Measurements from ENCODE around the gene MAP2K7.
A peak's percentile ranks its signal among the peaks of the same experiment; 100 is the strongest.

The MAP2K7 gene

GRCh38 chr19:7902796-7903243 lies 857 bp upstream of the MAP2K7 start:
- H3K4me1 ChIP-seq (ENCODE audit: control insufficient read depth, insufficient read depth, low read length, unreplicated experiment), result peaks cover 12% of the 10 kb centered on the region
- no peaks in the 10 kb centered on the region for H3K27me3 ChIP-seq (ENCODE audit: insufficient read depth, low read length)
- peak overlapping the region; percentile 85 for H3K4me3 ChIP-seq (ENCODE audit: low read depth, low read length)
- peaks cover 29% of the 10 kb centered on the region for H3K79me2 ChIP-seq (ENCODE audit: control insufficient read depth, insufficient read depth, low read length, unreplicated experiment)
- no peak overlapping the region for H3K27ac ChIP-seq (ENCODE audit: low read depth, low read length)
- no peak overlapping the region for H2AFZ ChIP-seq (ENCODE audit: low read length, unreplicated experiment)
- no peaks in the 10 kb centered on the region for H3K36me3 ChIP-seq (ENCODE audit: insufficient read depth, low read length)

GRCh38 chr19:7904074-7905020 lies 670 bp downstream of the MAP2K7 start:
- no peak overlapping the region for H2AFZ ChIP-seq (ENCODE audit: low read length, unreplicated experiment)
- peaks cover 12% of the 10 kb centered on the region for H3K4me1 ChIP-seq (ENCODE audit: control insufficient read depth, insufficient read depth, low read length, unreplicated experiment)
- peak overlapping the region; percentile 16; the same call in 1 of the 2 replicates for H3K27ac ChIP-seq (ENCODE audit: low read depth, low read length)
- peak overlapping the region; percentile 94 for H3K4me3 ChIP-seq (ENCODE audit: low read depth, low read length)
- no peaks in the 10 kb centered on the region for H3K27me3 ChIP-seq (ENCODE audit: insufficient read depth, low read length)
- H3K79me2 ChIP-seq (ENCODE audit: control insufficient read depth, insufficient read depth, low read length, unreplicated experiment), result peaks cover 29% of the 10 kb centered on the region
- H3K36me3 ChIP-seq (ENCODE audit: insufficient read depth, low read length), result no peaks in the 10 kb centered on the region

DNA sequence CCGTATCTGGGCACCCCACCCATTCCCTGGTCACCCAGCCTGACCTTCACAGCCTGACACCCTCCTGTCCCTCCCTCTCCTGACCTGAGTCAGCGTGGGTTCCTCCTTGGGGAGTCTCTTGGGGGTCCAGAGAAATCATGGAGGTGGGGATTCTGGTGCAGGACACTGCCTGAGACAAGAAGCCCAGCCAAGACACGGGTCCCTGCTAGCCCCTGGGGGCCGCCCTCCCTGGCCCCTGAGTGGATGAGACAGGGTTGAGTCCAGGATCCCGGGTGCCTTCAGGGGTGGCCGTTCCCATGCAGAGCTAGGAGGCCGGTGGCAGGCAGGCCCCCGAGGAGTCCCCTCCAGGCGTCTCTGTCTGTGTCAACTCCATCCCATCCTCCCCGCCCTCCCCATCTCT lies 1.6 kb downstream of the MAP2K7 start:
- no peak overlapping the region for H3K27ac ChIP-seq (ENCODE audit: low read depth, low read length)

DNA sequence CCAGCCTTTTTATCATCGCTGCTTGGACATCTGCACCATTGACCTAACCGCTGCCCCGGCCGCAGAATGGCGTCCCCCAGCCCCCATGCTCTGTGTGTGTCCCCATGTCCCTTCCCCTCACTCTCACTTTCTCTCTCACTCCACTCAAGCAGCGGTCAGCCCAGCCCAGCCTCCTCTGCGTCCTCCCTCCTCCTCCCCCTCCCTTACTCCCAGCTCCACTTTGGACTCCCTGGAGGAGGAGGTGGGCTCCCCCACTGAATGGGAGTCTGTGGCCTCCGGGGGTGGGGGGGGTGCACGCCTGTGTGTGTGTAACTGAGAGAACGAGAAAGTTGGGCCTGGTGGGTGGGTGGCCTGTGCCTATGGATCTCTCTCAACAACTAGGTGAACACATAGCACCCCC lies 2.2 kb downstream of the MAP2K7 start:
- no peak overlapping the region for H3K27ac ChIP-seq (ENCODE audit: low read depth, low read length)
- no peaks in the 10 kb centered on the region for H3K27me3 ChIP-seq (ENCODE audit: insufficient read depth, low read length)
- no peaks in the 10 kb centered on the region for H3K36me3 ChIP-seq (ENCODE audit: insufficient read depth, low read length)
- peaks cover 29% of the 10 kb centered on the region for H3K79me2 ChIP-seq (ENCODE audit: control insufficient read depth, insufficient read depth, low read length, unreplicated experiment)
- no peak overlapping the region for H2AFZ ChIP-seq (ENCODE audit: low read length, unreplicated experiment)
- H3K4me3 ChIP-seq (ENCODE audit: low read depth, low read length), result no peak overlapping the region; the same call in 1 of the 2 replicates
- peaks cover 12% of the 10 kb centered on the region for H3K4me1 ChIP-seq (ENCODE audit: control insufficient read depth, insufficient read depth, low read length, unreplicated experiment)

More for the DNA sequence above, 1.6 kb downstream of the MAP2K7 start:
- Histone ChIP-seq H3K4me3 (ENCODE audit: low read depth, low read length) (peak overlapping the region; percentile 94; the same call in 1 of the 2 replicates), H2AFZ (ENCODE audit: low read length, unreplicated experiment) (no peak overlapping the region), H3K79me2 (ENCODE audit: control insufficient read depth, insufficient read depth, low read length, unreplicated experiment) (peaks cover 29% of the 10 kb centered on the region), H3K27me3 (ENCODE audit: insufficient read depth, low read length) (no peaks in the 10 kb centered on the region), H3K4me1 (ENCODE audit: control insufficient read depth, insufficient read depth, low read length, unreplicated experiment) (peaks cover 12% of the 10 kb centered on the region), H3K36me3 (ENCODE audit: insufficient read depth, low read length) (no peaks in the 10 kb centered on the region)

DNA sequence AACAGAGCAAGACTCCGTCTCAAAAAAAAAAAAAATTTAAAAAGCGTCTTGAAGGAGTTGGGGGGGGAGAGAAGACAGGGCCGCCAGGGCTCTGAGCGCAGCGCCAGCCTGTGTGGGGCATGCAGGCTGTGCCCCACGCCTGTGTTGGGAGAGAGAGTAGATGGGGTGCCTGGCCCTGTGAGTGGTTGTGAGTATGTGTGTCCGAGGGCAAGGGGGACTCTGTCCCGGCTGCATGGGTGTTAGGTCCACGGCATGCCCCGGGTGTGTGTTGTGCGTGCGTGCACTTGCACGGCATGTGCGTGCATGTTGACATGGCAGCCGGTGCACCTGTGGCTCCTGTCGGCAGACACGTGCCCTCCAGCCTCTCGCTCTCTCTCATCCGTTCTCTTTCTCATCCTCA lies 3.4 kb downstream of the MAP2K7 start:
- no peak overlapping the region for H2AFZ ChIP-seq (ENCODE audit: low read length, unreplicated experiment)
- no peak overlapping the region for H3K4me3 ChIP-seq (ENCODE audit: low read depth, low read length)
- peaks cover 12% of the 10 kb centered on the region for H3K4me1 ChIP-seq (ENCODE audit: control insufficient read depth, insufficient read depth, low read length, unreplicated experiment)
- no peak overlapping the region for H3K27ac ChIP-seq (ENCODE audit: low read depth, low read length)
- peaks cover 29% of the 10 kb centered on the region for H3K79me2 ChIP-seq (ENCODE audit: control insufficient read depth, insufficient read depth, low read length, unreplicated experiment)
- no peaks in the 10 kb centered on the region for H3K27me3 ChIP-seq (ENCODE audit: insufficient read depth, low read length)
- no peaks in the 10 kb centered on the region for H3K36me3 ChIP-seq (ENCODE audit: insufficient read depth, low read length)

- Histone ChIP-seq H3K4me3 (ENCODE audit: low read depth, low read length) (no peak overlapping the region), H3K79me2 (ENCODE audit: control insufficient read depth, insufficient read depth, low read length, unreplicated experiment) (peaks cover 28% of the 10 kb centered on the region), H3K36me3 (ENCODE audit: insufficient read depth, low read length) (no peaks in the 10 kb centered on the region), H3K27me3 (ENCODE audit: insufficient read depth, low read length) (no peaks in the 10 kb centered on the region), H2AFZ (ENCODE audit: low read length, unreplicated experiment) (no peak overlapping the region), H3K27ac (ENCODE audit: low read depth, low read length) (no peak overlapping the region), H3K4me1 (ENCODE audit: control insufficient read depth, insufficient read depth, low read length, unreplicated experiment) (peaks cover 9% of the 10 kb centered on the region)
Measured at GRCh38 chr19:7907544-7907943, 3.9 kb downstream of the MAP2K7 start.

DNA sequence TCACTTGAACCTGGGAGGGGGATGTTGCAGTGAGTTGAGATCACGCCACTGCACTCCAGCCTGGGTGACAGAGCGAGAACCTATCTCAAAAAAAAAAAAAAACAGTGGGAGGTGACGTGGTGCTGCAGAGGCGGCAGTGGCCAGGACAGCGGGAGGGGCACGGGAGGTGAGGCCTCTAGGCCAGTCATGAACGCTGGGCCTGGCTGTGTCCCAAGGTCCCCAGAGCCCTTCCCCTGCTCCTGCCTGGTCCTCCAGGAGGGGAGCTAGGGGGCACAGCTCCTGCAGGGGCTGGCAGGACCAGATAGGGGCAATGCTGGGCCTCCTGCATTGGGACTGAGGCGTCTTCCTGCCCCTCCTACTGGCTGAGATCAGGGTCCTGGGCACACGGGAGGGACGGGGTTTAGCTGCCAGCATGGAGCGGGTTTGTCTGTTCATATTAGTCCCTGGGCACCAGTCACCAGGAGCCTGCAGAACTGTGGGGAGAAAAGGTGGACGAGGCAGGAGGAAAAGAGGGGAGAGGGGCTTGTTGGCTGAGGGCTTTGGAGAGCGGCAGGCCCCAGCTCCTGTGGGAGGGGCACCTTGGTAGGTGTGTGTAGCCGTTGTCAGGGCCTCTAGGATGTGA lies 4.5 kb downstream of the MAP2K7 start:
- H3K36me3 ChIP-seq (ENCODE audit: insufficient read depth, low read length), result no peaks in the 10 kb centered on the region
- no peaks in the 10 kb centered on the region for H3K27me3 ChIP-seq (ENCODE audit: insufficient read depth, low read length)
- peaks cover 22% of the 10 kb centered on the region for H3K79me2 ChIP-seq (ENCODE audit: control insufficient read depth, insufficient read depth, low read length, unreplicated experiment)
- no peak overlapping the region for H3K27ac ChIP-seq (ENCODE audit: low read depth, low read length)
- H3K4me1 ChIP-seq (ENCODE audit: control insufficient read depth, insufficient read depth, low read length, unreplicated experiment), result peaks cover 8% of the 10 kb centered on the region
- H3K4me3 ChIP-seq (ENCODE audit: low read depth, low read length), result no peak overlapping the region
- H2AFZ ChIP-seq (ENCODE audit: low read length, unreplicated experiment), result no peak overlapping the region

- Histone ChIP-seq H3K4me1 (ENCODE audit: control insufficient read depth, insufficient read depth, low read length, unreplicated experiment) (peaks cover 8% of the 10 kb centered on the region), H3K27ac (ENCODE audit: low read depth, low read length) (no peak overlapping the region), H3K27me3 (ENCODE audit: insufficient read depth, low read length) (no peaks in the 10 kb centered on the region), H2AFZ (ENCODE audit: low read length, unreplicated experiment) (no peak overlapping the region), H3K4me3 (ENCODE audit: low read depth, low read length) (no peak overlapping the region), H3K36me3 (ENCODE audit: insufficient read depth, low read length) (no peaks in the 10 kb centered on the region), H3K79me2 (ENCODE audit: control insufficient read depth, insufficient read depth, low read length, unreplicated experiment) (peaks cover 21% of the 10 kb centered on the region)
Measured at GRCh38 chr19:7908742-7909461, 5.2 kb downstream of the MAP2K7 start.

GRCh38 chr19:7909471-7910067 lies 5.9 kb downstream of the MAP2K7 start:
- H3K27me3 ChIP-seq (ENCODE audit: insufficient read depth, low read length), result no peaks in the 10 kb centered on the region
- H3K36me3 ChIP-seq (ENCODE audit: insufficient read depth, low read length), result no peaks in the 10 kb centered on the region
- no peak overlapping the region for H2AFZ ChIP-seq (ENCODE audit: low read length, unreplicated experiment)
- H3K27ac ChIP-seq (ENCODE audit: low read depth, low read length), result no peak overlapping the region
- H3K79me2 ChIP-seq (ENCODE audit: control insufficient read depth, insufficient read depth, low read length, unreplicated experiment), result peaks cover 16% of the 10 kb centered on the region
- H3K4me1 ChIP-seq (ENCODE audit: control insufficient read depth, insufficient read depth, low read length, unreplicated experiment), result peaks cover 8% of the 10 kb centered on the region
- H3K4me3 ChIP-seq (ENCODE audit: low read depth, low read length), result no peak overlapping the region
